Testis (tissue), 2 donors: Measurements from ENCODE around the gene CA10.

Experiments
- POLR2A ChIP-seq: fragments of 450-650 bp; IDR thresholded peaks from one replicate; pipeline ENCODE4 v1.6.1; 2017; ENCODE audit warnings: antibody characterized with exemption, mild to moderate bottlenecking, moderate library complexity
- TF ChIP-seq, protein P1 (sequence below), 3 experiments: fragments of 450-650 bp in 2 of 3; fragments of 200-600 bp in 1 of 3; sonication (generic) in 1 of 3; IDR thresholded peaks; one replicate each; pipeline ENCODE4 v1.5.1; 2016 to 2019; ENCODE audit warnings: antibody characterized with exemption in 3 of 3, mild to moderate bottlenecking in 2 of 3, moderate library complexity in 1 of 3

- TF ChIP-seq, protein P1, sequence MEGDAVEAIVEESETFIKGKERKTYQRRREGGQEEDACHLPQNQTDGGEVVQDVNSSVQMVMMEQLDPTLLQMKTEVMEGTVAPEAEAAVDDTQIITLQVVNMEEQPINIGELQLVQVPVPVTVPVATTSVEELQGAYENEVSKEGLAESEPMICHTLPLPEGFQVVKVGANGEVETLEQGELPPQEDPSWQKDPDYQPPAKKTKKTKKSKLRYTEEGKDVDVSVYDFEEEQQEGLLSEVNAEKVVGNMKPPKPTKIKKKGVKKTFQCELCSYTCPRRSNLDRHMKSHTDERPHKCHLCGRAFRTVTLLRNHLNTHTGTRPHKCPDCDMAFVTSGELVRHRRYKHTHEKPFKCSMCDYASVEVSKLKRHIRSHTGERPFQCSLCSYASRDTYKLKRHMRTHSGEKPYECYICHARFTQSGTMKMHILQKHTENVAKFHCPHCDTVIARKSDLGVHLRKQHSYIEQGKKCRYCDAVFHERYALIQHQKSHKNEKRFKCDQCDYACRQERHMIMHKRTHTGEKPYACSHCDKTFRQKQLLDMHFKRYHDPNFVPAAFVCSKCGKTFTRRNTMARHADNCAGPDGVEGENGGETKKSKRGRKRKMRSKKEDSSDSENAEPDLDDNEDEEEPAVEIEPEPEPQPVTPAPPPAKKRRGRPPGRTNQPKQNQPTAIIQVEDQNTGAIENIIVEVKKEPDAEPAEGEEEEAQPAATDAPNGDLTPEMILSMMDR (IDR thresholded peaks at IDR 0.05): no peak
- no peak for TF ChIP-seq POLR2A
Measured at GRCh38 chr17:51817117-51817516, 341.4 kb downstream of the CA10 start.
